Ishikawa (cell line): ENCODE results near the gene MESD.

Experiments used
- CEBPB ChIP-seq: IDR thresholded peaks from 2 replicates; pipeline ENCODE4 v1.6.1; 2012
- CREB1 ChIP-seq: IDR thresholded peaks from 2 replicates; pipeline ENCODE4 v1.6.1; 2012; ENCODE audit warnings: low read depth
- EP300 ChIP-seq: IDR thresholded peaks from 2 replicates; pipeline ENCODE4 v1.6.1; 2012; ENCODE audit warnings: borderline replicate concordance
- FOXM1 ChIP-seq: IDR thresholded peaks from 2 replicates; pipeline ENCODE4 v1.6.1; 2012; ENCODE audit warnings: low read depth, borderline replicate concordance
- MAX ChIP-seq: IDR thresholded peaks from 2 replicates; pipeline ENCODE4 v1.6.1; 2012
- RAD21 ChIP-seq: IDR thresholded peaks from 2 replicates; pipeline ENCODE4 v1.6.1; 2012; ENCODE audit warnings: low read depth
- REST ChIP-seq: IDR thresholded peaks from 2 replicates; pipeline ENCODE4 v1.6.1; 2012; ENCODE audit warnings: low read depth, mild to moderate bottlenecking
- TAF1 ChIP-seq: IDR thresholded peaks from 2 replicates; pipeline ENCODE4 v1.6.1; 2012; ENCODE audit warnings: low read depth, mild to moderate bottlenecking
- TCF12 ChIP-seq: IDR thresholded peaks from 2 replicates; pipeline ENCODE4 v1.6.1; 2012; ENCODE audit warnings: low read depth
- ZBTB7A ChIP-seq: IDR thresholded peaks from 2 replicates; pipeline ENCODE4 v1.6.1; 2012; ENCODE audit warnings: low read depth

- no peak for TF ChIP-seq ZBTB7A
- TF ChIP-seq TAF1 = no peak
- no peak for TF ChIP-seq CREB1
- TF ChIP-seq EP300 = no peak
- TF ChIP-seq MAX = no peak
- TF ChIP-seq TCF12 = no peak
- TF ChIP-seq REST = no peak
- TF ChIP-seq RAD21 = no peak
- no peak for TF ChIP-seq CEBPB
- no peak for TF ChIP-seq FOXM1
Measured at GRCh38 chr15:80913541-80913940, 76.1 kb downstream of the MESD start.
